GM18861 (cell line): ENCODE measurements around the gene DHCR24.

Experiments
- ATAC-seq: cut with Tn5 transposase; IDR thresholded peaks from one replicate; pipeline ENCODE4 v1.9.1; 2021; ENCODE audit not compliant: unreplicated experiment

Gene DHCR24

DNA sequence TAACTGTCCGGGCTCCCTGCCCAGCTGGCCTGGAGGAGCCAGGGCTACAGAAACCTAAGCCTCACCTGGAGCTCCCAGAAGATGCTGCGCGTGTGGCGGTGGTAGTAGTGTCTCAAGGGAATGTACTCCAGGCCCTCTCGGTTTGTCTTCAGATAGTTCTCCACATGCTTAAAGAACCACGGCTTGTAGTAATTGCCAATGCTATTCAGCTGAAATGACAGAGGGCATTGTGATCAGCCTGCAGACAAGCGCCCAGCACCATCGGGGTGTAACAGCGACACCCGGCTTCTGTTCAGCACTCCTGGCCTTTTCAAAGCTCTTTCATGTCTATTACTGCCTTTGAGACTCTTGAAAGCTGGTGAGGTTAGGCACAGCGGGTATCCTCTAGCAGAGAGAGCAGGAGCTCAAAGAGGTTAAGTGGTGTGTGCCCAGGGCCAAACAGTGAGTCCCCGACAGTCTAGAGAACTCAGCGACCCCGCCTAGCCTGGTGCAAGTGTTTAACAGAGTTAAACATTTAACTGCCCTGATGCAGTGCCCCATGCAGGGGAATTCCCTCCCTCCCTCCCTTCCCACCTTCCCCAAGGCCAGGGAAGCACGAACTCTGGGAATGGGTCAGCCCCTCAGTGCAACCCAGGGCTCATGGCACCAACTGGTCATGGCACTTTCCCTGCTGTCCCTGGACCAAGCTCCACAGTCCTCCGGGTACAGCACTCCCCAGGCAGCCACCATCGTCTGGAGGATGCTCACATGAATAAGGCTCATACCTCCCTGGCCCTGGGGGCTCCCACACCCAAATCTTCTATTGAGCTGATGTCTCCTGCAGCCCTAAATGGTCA lies 21.5 kb downstream of the DHCR24 start:
- ATAC-seq = no peak

DNA sequence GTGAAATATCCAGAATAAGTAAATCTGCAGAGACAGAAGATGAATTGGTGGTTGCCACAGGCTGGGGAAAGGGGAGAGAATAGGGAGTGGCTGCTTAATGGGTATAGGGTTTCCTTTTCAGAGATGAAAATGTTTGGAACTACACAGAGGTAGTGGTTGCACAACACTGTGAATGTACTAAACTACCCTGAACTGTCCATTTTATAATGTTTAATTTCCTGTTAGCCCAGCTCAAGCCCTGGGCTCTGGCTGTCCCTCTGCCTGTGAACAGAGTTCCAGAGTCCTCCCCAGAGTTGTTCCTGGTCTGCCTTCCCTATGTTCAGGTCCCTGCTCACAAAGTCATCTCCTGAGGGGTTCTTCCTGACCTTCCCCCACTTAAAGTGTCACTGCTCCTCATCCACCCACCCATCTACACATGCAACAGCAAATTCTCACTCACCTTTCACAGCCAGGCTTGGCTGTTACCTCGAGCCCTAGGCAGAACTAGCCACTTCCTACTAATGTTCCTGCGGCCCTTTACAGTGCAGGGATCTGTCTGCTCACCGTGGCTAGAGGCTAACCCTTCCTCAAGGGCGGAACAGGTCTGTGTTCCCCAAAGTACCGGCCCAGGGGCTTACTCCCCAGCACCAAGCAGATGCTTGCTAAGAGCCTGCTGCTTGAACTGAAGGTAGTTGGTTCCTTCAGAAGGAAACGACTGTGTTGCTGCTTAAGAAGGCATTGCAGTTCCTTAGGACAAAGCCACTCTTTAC lies 22.4 kb downstream of the DHCR24 start:
- ATAC-seq = no peak

DNA sequence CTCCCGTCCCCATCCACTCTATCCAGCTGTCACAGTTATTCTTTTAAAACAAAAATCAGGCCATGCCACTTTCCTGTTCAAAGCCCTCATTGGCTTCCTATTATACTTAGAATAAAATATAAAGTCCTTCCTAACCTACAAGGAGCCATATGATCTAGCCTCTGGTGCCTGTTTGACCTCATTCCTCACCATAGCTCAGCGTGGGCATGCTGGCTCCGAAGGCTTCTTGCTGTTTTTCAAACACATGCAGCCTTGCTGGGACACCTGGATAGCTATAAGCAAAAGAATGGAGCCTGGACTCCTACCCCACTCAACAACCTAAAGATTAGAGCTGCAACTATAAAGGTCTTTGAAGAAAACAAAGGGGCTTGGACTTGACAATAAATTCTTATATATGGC lies 23.7 kb downstream of the DHCR24 start:
- ATAC-seq = no peak

DNA sequence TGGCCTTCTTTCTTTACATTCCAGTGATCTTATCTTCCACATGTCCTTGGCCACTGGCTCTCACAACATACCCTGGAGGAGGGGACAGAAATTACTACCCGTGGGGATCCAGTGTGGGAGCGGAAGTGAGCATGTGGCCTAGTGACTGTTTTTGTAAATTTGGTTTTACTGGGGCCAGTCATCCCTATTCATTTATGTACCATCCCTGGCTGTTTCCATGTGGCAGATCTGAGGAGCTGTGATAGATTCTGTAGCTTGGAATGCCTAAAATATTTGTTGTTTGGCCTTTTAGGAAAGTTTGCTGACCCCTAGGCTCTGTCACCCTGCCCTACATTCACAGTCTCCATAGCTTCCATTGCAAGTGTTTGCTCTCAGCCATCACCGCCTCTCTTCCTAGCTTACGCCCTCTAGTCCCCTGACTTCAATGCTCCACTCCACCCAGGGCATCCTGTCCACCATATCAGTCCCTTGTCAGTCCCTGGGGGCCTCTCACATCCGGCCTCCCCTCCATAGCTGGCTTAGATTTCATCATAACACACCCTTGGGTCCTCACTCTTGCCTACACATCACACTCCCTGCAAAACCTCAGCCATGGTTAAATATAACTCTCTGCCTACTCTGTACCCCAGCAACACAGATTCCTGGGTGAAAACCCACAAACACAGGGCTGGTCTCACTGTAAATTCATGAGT lies 25.8 kb downstream of the DHCR24 start:
- ATAC-seq = no peak

DNA sequence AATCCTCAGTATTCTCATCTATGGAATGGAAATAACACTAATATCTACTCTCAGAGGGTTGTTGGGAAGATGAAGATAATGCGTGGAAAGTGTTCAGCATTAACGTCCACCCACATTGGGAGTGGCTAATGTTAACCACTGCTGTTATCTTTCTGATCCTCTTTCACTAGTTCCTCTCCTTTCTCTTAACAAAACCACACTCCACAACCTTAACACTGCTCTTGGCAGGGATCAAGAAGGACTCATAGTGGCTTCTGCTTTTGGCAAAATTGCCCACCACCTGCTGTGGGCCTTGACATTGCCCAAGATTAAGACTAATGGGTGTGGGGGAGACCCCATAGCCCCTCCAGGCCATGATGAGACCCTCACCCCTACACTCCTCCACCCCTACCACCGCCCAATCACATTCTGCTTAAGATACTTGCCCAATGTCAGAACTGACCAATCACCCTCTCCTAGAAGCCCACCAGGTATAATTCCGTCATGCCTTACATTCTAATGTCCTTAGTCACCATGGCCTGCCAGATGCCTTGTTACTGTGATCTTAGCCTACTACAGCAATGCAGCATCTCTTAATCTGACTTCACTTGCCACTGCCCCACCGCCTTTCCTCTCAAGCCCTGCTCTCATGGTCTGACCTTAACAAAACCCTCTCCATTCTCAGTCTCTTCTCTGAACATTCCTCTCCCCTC lies 27.1 kb downstream of the DHCR24 start:
- ATAC-seq = no peak

DNA sequence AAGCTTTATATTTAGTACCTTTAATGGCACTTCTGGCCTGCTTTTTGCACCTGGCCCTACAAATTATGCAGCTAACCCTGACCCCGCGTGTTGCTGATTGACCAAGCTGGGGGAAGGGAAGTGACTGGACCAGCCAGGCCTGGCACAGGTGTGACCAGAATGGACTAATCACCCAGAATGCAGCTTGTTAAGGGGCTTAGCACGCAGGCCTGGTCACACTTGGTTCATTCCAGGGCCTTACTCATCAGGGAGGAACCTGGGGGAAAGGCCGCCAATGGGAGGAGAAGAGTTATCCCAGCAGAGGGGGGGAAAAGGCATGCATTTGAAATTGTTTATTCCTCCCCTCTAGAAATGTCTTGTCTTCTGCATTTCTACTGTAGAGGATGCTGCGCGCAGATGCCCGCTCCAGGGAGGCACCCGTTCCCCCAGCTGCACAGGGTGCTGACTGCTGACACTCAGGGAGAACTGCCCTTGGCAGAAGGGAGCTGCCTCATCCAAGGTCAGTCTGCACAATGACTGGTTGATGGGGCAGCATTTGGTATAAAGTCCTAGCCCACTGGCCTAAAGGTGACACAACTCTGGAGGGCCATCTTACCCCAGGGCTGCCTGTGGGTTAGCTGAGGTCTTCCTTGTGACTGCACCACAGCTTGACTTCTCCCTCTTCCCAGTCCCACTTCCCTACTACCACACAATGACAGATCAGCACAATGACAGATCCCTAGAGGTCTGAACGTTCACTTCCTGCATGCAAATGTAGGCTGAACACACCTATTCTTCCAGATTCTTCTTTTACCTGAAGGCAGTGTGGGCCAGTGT lies 29.0 kb downstream of the DHCR24 start:
- ATAC-seq = no peak

DNA sequence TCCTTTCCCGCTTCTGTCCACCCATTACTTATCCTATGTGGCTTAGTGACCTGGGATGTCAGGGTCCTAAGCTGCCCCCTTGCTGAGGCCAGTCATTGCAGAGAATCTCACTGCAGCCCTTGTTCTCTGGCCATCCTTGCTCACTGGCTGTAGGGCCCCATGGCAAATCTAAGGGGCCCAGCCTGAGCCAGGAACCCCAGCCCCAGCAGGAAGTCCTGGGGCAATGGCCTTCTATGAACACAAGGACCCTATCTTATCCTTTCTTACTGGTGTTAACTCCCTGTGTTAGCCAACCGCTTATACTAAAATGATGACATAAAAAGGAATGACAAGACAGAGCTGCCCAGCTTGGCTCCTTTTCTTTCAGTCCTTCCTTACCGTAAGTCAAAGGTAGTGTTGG lies 29.9 kb downstream of the DHCR24 start:
- no peak for ATAC-seq

DNA sequence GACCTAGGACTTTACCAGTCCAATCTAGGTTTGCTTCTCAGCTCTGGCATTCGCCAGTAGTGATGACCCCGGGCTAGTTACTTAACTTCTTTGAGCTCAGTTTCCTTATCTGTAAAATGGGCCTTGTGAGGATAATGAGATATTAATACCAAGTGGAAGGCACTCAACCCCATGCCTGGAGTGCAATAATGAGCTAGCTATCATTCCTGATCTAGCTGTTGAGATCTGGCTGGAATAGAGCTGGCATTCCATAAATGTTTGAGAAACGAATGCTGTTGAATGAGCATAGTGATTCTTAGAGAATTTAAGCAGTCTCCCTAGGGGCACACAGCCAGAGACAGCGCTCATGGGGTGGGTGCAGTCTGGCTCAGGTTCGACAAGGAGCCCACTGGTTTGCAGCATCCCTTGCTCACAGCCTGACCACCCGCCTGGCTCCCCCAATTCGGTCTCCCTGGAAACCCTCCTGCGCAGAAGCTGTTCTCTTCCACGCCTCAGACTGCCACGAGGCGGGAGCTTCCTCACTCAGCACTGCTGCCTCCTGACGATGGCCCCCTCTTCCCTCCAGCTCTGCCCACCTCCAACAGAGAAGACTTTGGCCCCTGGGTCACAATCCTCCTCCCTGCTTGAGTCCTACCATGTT lies 32.5 kb downstream of the DHCR24 start:
- ATAC-seq = no peak

DNA sequence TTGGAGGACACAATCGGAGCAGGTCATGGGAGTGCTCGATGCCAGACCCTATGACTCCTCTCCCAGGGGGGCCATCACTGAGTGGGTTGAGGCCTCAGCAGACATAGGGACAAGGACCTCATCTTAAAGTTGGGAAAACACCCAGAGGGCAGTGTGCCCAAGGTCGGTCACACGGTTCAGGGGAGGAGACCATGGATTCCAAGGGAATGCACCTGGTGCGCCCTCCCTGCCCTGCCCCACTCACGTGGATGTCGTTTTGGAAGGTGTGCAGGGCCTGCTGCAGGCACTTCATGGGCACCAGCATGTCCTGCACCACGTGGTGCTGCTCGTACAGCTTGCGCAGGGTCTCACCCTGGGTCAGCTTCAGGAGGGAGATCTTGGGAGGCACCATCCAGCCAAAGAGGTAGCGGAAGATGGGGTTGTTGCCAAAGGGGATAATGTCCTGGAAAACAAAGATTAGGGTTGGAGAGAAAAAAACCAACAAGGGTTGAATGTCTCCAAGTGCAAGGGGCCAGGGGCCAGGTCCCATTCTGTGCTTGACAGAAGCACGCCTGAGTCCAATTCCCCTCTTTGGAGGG lies 33.1 kb downstream of the DHCR24 start:
- no peak for ATAC-seq

DNA sequence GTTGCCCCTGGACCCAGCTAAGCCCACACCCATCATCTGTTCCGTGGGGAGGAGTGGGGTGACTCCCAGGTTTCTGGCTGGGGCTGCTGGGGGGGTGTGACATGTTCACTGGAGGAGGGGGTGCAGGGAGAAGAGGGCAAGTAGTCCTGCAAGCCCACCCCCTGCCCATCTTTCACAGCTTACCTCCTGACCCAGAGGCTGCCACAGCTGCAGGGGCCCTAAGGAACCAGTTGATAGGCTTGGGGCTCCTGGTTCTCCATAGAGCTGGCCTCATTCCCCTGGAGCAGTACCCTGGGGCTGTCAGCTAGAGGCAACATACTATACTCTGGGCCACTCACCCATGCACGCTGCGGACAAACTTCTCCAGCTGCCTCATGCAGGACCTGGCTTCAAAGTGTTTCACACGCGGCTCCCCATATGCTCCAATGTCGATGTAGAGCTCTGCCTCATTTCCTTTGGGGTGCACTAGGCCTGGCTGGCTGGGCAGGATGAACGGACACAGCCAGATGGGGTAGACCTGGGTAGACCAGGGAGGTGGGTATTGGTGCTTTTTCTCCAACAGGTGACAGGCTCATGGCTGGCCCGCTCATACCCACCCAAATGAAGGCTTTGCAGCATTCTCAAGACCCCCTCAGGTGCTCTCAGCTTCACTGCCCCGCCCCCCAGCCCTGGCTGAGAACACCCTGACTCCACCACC lies 33.8 kb downstream of the DHCR24 start:
- no peak for ATAC-seq

DNA sequence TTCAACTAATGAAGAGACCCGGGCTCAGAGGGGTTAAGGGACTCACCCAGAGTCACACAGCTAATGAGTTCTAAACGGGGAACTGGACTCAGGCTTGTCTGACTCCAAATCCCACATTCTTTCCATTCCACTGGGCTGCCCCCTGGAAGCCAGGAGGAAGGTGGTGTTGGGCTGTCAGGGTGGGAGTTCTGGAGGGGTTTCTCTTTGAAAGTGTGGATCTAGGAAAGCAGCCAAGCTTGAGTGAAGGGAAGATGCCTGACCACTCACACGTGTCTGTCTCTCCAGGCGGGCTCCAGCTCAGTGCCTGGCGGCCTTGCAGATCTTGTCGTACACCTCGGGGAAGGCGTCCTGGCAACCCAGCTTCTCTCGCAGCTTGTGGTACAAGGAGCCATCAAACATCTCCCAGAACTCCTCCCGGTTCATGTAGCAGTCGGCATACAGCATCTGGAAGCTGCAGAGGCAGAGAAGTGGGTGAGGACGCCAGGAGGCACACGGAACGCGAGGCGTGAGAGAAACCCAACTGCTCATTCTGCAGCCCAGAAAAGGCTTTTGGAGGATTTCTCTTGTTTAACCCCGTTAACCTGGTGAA lies 35.0 kb downstream of the DHCR24 start:
- ATAC-seq = no peak

DNA sequence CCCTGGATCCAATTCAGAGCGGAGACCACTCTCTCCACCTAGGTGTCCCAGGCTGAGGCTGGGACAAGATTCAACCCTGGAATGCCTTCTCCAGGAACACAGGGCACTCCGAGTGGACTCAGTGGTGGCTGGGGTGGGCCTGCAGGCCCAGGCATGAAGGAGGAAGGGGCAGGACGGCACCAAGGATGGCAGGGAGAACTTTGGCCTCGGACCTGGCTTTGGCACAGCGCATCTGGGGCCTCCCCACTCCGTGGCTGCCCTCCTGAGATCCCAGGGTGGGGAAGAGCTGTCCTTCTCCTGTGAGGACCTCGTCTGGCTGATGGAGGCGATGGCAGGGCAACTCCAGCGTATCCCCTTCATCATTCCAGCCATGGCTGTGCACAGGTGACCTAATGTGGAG lies 35.6 kb downstream of the DHCR24 start:
- ATAC-seq = no peak

DNA sequence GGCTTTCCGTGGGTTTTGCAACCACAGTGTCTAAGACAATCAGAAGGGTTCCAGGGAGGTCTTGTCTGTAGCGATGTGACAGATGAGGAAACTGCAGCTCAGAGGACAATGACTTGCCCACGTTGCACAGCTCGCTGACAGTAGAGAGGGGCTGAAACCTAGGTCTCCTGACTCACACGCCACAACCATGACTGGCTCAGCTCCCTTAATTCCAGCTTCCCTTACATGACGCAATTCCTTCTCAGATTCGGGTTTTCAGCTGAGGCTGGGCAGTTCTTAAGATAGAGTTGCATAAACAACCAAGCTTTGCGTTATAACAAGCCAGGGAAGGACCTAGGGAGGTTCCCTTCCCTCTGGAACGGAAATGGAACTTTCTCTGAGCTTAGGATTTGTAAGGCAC lies 36.3 kb downstream of the DHCR24 start:
- ATAC-seq = no peak

DNA sequence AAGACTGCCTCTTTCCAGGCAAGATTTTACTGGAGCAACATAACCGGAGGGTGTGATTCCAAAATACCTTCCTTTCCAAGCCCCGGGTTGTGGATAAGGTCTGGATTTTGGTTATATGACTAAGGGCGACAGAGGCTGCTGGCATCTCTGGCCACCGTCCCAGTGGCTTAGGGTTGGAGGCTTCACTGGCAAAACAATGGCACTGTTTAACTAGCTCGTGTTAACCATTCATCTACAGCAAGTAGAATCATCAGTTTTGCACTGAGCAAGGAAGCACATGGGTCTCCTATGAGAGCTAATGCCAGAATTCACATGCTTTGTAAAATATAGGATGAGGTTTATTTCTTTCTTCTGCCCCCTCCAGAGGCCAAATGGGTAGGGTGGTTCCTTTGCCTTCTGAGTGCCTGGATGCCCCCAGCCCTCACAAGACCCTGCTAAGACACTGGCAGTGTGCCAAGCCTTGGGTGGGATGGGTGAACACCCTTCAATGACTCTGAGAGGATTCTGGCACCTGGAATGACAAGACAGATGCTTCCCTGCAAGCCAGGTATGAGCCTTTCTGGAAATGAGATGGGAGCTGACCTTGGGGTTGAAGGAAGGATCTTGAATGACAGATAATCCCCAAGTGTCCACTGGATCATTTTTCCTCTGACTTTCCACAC lies 36.8 kb downstream of the DHCR24 start:
- no peak for ATAC-seq

DNA sequence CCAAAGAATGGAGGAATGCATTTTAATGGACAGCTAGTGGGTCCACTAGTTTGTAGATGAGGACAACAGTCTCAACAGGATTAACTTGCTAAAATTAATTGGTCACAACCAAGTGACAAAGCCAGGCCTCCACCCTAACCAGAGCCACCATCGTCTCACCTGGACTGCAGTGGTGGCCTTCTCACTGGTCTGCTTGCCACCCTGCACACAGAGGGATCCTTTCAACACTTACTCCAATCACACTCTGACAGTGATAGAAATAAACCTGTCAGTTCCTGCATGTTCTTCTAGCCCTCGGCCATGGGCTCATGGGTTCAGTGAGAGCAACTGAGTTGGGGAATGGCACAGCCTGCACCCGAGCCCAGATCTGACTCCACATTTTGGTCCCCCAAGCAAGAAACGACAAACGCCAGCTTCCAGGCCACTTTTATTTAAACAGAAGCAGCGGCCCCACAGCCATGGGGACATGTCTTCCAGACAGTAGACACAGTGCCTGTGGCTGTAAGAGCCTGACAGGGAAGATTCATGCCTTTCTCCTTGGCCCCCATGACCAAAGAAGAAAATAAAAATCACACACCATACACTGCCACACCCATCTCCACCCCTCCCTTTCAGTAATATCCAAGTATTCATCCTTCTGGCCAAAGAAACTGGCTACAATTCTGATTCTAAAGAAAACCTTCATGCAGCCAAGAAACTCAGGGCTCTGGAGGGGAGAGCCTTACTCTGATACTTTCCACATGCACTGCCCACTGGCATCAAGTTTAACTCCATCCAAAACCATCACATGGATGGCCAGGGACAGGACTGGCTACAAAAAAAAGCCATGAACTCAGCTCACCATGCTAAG lies 37.6 kb downstream of the DHCR24 start:
- ATAC-seq = no peak

DNA sequence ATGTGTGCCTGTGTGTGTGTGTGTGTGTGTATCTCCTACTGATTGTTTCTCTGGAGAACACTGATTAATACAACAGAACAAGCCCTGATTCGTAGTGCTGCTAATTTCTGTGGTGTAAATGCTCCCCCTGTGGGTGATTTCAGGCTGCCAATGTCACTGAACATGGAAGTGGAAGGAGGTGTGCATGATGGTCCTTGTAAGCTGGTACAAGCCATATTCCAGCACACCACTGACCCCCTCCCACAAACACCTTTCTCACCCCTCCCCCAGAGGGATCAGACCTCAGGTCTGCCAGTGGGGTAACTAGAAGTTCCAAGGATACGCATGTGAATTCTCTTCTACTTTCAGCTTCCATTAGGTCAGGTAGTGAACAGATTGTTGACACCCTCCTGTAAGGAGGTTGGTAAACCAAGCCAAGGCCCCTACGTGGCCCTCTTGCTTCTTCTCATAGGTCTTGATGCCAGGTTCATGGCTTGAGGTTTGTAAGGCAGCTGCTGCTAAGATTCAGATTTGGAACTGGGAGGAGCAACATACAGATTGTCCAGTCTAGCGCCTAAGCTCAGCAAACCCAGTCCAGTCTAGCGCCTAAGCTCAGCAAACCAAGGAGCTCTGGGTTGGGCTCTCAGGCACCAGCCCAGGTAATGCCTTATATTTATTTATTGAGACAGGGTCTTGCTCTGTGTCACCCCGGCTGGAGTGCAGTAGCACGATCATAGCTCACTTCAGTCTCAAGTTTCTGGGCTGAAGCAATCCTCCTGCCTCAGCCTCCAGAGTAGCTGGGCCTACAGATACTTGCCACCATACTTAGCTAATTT lies 38.7 kb downstream of the DHCR24 start:
- no peak for ATAC-seq
